Measurements from ENCODE around the gene MACROD2. TPM values are rescaled to one million over a fixed set of nuclear protein-coding genes. Genes with fewer than 3 reads are reported as not detected.
A peak's percentile ranks its signal among the peaks of the same experiment; 100 is the strongest.

MACROD2 gene
- total and polyA plus RNA-seq, 4 donors, result 13.0 to 67.1 (median 20.7) TPM

- no peak for ATAC-seq (ENCODE audit: insufficient read depth, low FRiP score)
- H3K9me3 ChIP-seq (ENCODE audit: control insufficient read depth in 4 of 4, insufficient read depth in 3 of 4, low read length in 3 of 4), result no peaks in the 10 kb centered on the region
- H3K27ac ChIP-seq (ENCODE audit: low read depth in 1 of 2, low read length in 1 of 2), result no peak overlapping the region
- no peak overlapping the region for H3K4me3 ChIP-seq
- no peaks in the 10 kb centered on the region for H3K4me1 ChIP-seq (ENCODE audit: control insufficient read depth in 5 of 5, insufficient read depth in 5 of 5, low read length in 5 of 5)
- no peak for DNase-seq
- TF ChIP-seq CTCF (IDR thresholded peaks at IDR 0.05; ENCODE audit: control extremely low read depth, extremely low read depth), result no peak
- WGBS, 2 donors, result 92 to 94% methylated on average over 5 of the region's 5 CpGs
- no peaks in the 10 kb centered on the region for H3K27me3 ChIP-seq (ENCODE audit: control insufficient read depth in 3 of 3, insufficient read depth in 3 of 3, low read length in 2 of 3)
- no peaks in the 10 kb centered on the region for H3K36me3 ChIP-seq (ENCODE audit: control insufficient read depth in 4 of 4, insufficient read depth in 4 of 4, low read length in 4 of 4)
- H3K9ac ChIP-seq (ENCODE audit: insufficient read depth in 1 of 2, low read length in 2 of 2), result no peak overlapping the region
These were observed 543.1 kb downstream of the MACROD2 start for GRCh38 chr20:14538433-14538832.

- Histone ChIP-seq H3K4me3 (no peak overlapping the region), H3K9me3 (ENCODE audit: control insufficient read depth in 4 of 4, insufficient read depth in 3 of 4, low read length in 3 of 4) (no peaks in the 10 kb centered on the region), H3K9ac (ENCODE audit: insufficient read depth in 1 of 2, low read length in 2 of 2) (no peak overlapping the region), H3K27ac (ENCODE audit: low read depth in 1 of 2, low read length in 1 of 2) (no peak overlapping the region), H3K27me3 (ENCODE audit: control insufficient read depth in 3 of 3, insufficient read depth in 3 of 3, low read length in 2 of 3) (no peaks in the 10 kb centered on the region), H3K36me3 (ENCODE audit: control insufficient read depth in 4 of 4, insufficient read depth in 4 of 4, low read length in 4 of 4) (no peaks in the 10 kb centered on the region), H3K4me1 (ENCODE audit: control insufficient read depth in 5 of 5, insufficient read depth in 5 of 5, low read length in 5 of 5) (no peaks in the 10 kb centered on the region)
- DNase-seq (no peak), ATAC-seq (ENCODE audit: insufficient read depth, low FRiP score) (no peak)
- no peak for TF ChIP-seq CTCF (IDR thresholded peaks at IDR 0.05; ENCODE audit: control extremely low read depth, extremely low read depth)
These were observed 547.7 kb downstream of the MACROD2 start for GRCh38 chr20:14543040-14543439.

GRCh38 chr20:14544688-14545087, 549.4 kb downstream of the MACROD2 start:
- no peak overlapping the region for H3K9ac ChIP-seq (ENCODE audit: insufficient read depth in 1 of 2, low read length in 2 of 2)
- H3K4me3 ChIP-seq, result no peak overlapping the region
- no peak overlapping the region for H3K27ac ChIP-seq (ENCODE audit: low read depth in 1 of 2, low read length in 1 of 2)
- 50 to 52% methylated on average over 3 of the region's 3 CpGs for WGBS, 2 donors
- H3K9me3 ChIP-seq (ENCODE audit: control insufficient read depth in 4 of 4, insufficient read depth in 3 of 4, low read length in 3 of 4), result peaks cover 0 to 2% (median 0%) of the 10 kb centered on the region in 4 donors
- no peak for TF ChIP-seq CTCF (IDR thresholded peaks at IDR 0.05; ENCODE audit: control extremely low read depth, extremely low read depth)
- H3K4me1 ChIP-seq (ENCODE audit: control insufficient read depth in 5 of 5, insufficient read depth in 5 of 5, low read length in 5 of 5), result no peaks in the 10 kb centered on the region
- ATAC-seq (ENCODE audit: insufficient read depth, low FRiP score) (no peak), DNase-seq (peak; percentile 10 to 51 (median 17))
- no peaks in the 10 kb centered on the region for H3K36me3 ChIP-seq (ENCODE audit: control insufficient read depth in 4 of 4, insufficient read depth in 4 of 4, low read length in 4 of 4)
- H3K27me3 ChIP-seq (ENCODE audit: control insufficient read depth in 3 of 3, insufficient read depth in 3 of 3, low read length in 2 of 3), result no peaks in the 10 kb centered on the region

GRCh38 chr20:14550655-14551054, 555.3 kb downstream of the MACROD2 start:
- no peaks in the 10 kb centered on the region for H3K4me1 ChIP-seq (ENCODE audit: control insufficient read depth in 5 of 5, insufficient read depth in 5 of 5, low read length in 5 of 5)
- no peaks in the 10 kb centered on the region for H3K36me3 ChIP-seq (ENCODE audit: control insufficient read depth in 4 of 4, insufficient read depth in 4 of 4, low read length in 4 of 4)
- H3K9me3 ChIP-seq (ENCODE audit: control insufficient read depth in 4 of 4, insufficient read depth in 3 of 4, low read length in 3 of 4), result peaks cover 0 to 2% (median 0%) of the 10 kb centered on the region in 4 donors
- TF ChIP-seq CTCF (IDR thresholded peaks at IDR 0.05; ENCODE audit: control extremely low read depth, extremely low read depth), result no peak
- no peak for DNase-seq
- H3K4me3 ChIP-seq, result no peak overlapping the region
- H3K27me3 ChIP-seq (ENCODE audit: control insufficient read depth in 3 of 3, insufficient read depth in 3 of 3, low read length in 2 of 3), result no peaks in the 10 kb centered on the region
- ATAC-seq (ENCODE audit: insufficient read depth, low FRiP score), result no peak
- H3K27ac ChIP-seq (ENCODE audit: low read depth in 1 of 2, low read length in 1 of 2), result no peak overlapping the region
- H3K9ac ChIP-seq (ENCODE audit: insufficient read depth in 1 of 2, low read length in 2 of 2), result no peak overlapping the region

Measured in lung (tissue), 12 donors.